A673 (cell line): ENCODE data around the gene MMADHC. TPM values are rescaled to one million over a fixed set of nuclear protein-coding genes. Genes with fewer than 3 reads are reported as not detected.
"Not testable (repeated sequence)": the region's sequence is repeated elsewhere in the genome, so short reads cannot be mapped to it uniquely, and the experiment has no call there.

Source experiments
- BruUV-seq: library from RNA; stranded (reverse); fragments of 400-500 nt; replicated peaks from 2 replicates; lab custom pipeline; 2021; lab: Mats Ljungman, UMichigan
- CTCF ChIA-PET: fragments of 300-600 bp; sonication (Branson Sonifier 250); formaldehyde crosslinking; loops from one replicate; lab custom pipeline; 2022; ENCODE audit warnings: antibody characterized with exemption; lab: Charles Lee
- POLR2A ChIA-PET: fragments of 300-600 bp; sonication (Branson Sonifier 250); formaldehyde crosslinking; loops from one replicate; lab custom pipeline; 2022; ENCODE audit warnings: antibody characterized with exemption; ENCODE audit not compliant: low non-redundant PET; lab: Charles Lee
- DNase-seq: peaks from one replicate; pipeline ENCODE4 v3.0.0-alpha.2; 2015; ENCODE audit warnings: low spot score
- H3K27ac ChIP-seq: fragments of 200-600 bp; sonication (generic); 2 replicates; pipeline ENCODE4 v1.5.1; 2016; ENCODE audit warnings: mixed run types, low read depth, mild to moderate bottlenecking, mixed read lengths, antibody characterized with exemption, low read length; ENCODE audit not compliant: poor library complexity, severe bottlenecking
- H3K27me3 ChIP-seq: fragments of 200-600 bp; sonication (generic); replicated peaks from 2 replicates; pipeline ENCODE4 v1.6.1; 2017; ENCODE audit warnings: mixed run types, low read depth, mild to moderate bottlenecking, mixed read lengths, antibody characterized with exemption, low read length; ENCODE audit not compliant: insufficient read depth, poor library complexity
- H3K36me3 ChIP-seq: fragments of 200-600 bp; sonication (generic); 2 replicates; pipeline ENCODE4 v1.6.1; 2016; ENCODE audit warnings: mixed run types, mild to moderate bottlenecking, mixed read lengths, antibody characterized with exemption, low read length; ENCODE audit not compliant: insufficient read depth, poor library complexity, severe bottlenecking
- H3K4me1 ChIP-seq: fragments of 200-600 bp; sonication (generic); 2 replicates; pipeline ENCODE4 v1.6.1; 2017; ENCODE audit warnings: mixed run types, mild to moderate bottlenecking, mixed read lengths, antibody characterized with exemption, low read length; ENCODE audit not compliant: insufficient read depth, poor library complexity, severe bottlenecking
- H3K4me3 ChIP-seq: fragments of 200-600 bp; sonication (generic); 2 replicates; pipeline ENCODE4 v1.5.1; 2016; ENCODE audit warnings: low read depth, mixed run types, mild to moderate bottlenecking, mixed read lengths, low read length; ENCODE audit not compliant: poor library complexity, severe bottlenecking
- H3K9me3 ChIP-seq: fragments of 200-600 bp; sonication (generic); 2 replicates; pipeline ENCODE4 v1.6.1; 2016; ENCODE audit warnings: mixed run types, low read depth, mild to moderate bottlenecking, mixed read lengths, antibody characterized with exemption, low read length; ENCODE audit not compliant: poor library complexity, severe bottlenecking
- EZH2 ChIP-seq: fragments of 200-600 bp; sonication (generic); IDR thresholded peaks from 2 replicates; pipeline ENCODE4 v1.6.1; 2017; ENCODE audit warnings: borderline replicate concordance, low read depth, mild to moderate bottlenecking, mixed read lengths, antibody characterized with exemption, low read length; ENCODE audit not compliant: poor library complexity, severe bottlenecking
- intact Hi-C: fragments of 100-400 bp; cut with micrococcal nuclease; formaldehyde crosslinking; loops from one replicate; pipeline ENCODE4 v1.10.0; 2022; ENCODE audit not compliant: unreplicated experiment
- total RNA-seq: library from RNA; stranded (reverse); gene quantifications from 2 replicates; pipeline ENCODE4 v1.2.3, GENCODE V29; 2021
- TF ChIP-seq, protein P1 (sequence below): fragments of 300-800, 200-600 bp; sonication (generic); conservative IDR thresholded peaks from 2 replicates; pipeline ENCODE4 v1.5.1; 2017; ENCODE audit warnings: low read depth, mild to moderate bottlenecking, antibody characterized with exemption, low read length, moderate library complexity, mixed read lengths

Gene MMADHC
- total RNA-seq, 1 experiment from 2014 or later: 124 TPM

GRCh38 chr2:149568138-149568537 lies 19.4 kb downstream of the MMADHC start:
- no peak for DNase-seq
- Histone ChIP-seq H3K4me1 (no peaks in the 10 kb centered on the region), H3K4me3 (no peak overlapping the region), H3K27ac (no peak overlapping the region), H3K9me3 (no peaks in the 10 kb centered on the region), H3K27me3 (no peaks in the 10 kb centered on the region), H3K36me3 (peaks cover 45% of the 10 kb centered on the region)
- ChIA-PET CTCF (no interaction called here), POLR2A (interaction anchor here (0.6 kb wide), 1 partner anchor 901 kb away, joined by 11 read pairs; no protein-coding TSS in a partner anchor)
- intact Hi-C loops: loop anchor here (10.0 kb wide), 1 partner anchor 633 kb away; no protein-coding TSS in a partner anchor
- no TSS peak for BruUV-seq
- TF ChIP-seq, protein P1, sequence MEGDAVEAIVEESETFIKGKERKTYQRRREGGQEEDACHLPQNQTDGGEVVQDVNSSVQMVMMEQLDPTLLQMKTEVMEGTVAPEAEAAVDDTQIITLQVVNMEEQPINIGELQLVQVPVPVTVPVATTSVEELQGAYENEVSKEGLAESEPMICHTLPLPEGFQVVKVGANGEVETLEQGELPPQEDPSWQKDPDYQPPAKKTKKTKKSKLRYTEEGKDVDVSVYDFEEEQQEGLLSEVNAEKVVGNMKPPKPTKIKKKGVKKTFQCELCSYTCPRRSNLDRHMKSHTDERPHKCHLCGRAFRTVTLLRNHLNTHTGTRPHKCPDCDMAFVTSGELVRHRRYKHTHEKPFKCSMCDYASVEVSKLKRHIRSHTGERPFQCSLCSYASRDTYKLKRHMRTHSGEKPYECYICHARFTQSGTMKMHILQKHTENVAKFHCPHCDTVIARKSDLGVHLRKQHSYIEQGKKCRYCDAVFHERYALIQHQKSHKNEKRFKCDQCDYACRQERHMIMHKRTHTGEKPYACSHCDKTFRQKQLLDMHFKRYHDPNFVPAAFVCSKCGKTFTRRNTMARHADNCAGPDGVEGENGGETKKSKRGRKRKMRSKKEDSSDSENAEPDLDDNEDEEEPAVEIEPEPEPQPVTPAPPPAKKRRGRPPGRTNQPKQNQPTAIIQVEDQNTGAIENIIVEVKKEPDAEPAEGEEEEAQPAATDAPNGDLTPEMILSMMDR: no peak
- no peak for TF ChIP-seq EZH2

- BruUV-seq: no TSS peak
- no peaks in the 10 kb centered on the region for H3K4me1 ChIP-seq
- H3K9me3 ChIP-seq: no peaks in the 10 kb centered on the region
- intact Hi-C loops: loop anchor here (10.0 kb wide), 1 partner anchor 632 kb away; no protein-coding TSS in a partner anchor
- H3K36me3 ChIP-seq: peaks cover 41% of the 10 kb centered on the region
- DNase-seq: no peak
- ChIA-PET POLR2A (no interaction called here), CTCF (no interaction called here)
- no peak for TF ChIP-seq EZH2
- TF ChIP-seq, protein P1: no peak
- no peak overlapping the region for H3K27ac ChIP-seq
- no peaks in the 10 kb centered on the region for H3K27me3 ChIP-seq
- no peak overlapping the region for H3K4me3 ChIP-seq
Measured at GRCh38 chr2:149566652-149567051, 20.9 kb downstream of the MMADHC start.

- POLR2A ChIA-PET: not testable (repeated sequence)
- intact Hi-C loops: loop anchor here (10.0 kb wide), 1 partner anchor 631 kb away; no protein-coding TSS in a partner anchor
Measured at GRCh38 chr2:149565625-149566024, 21.9 kb downstream of the MMADHC start.

GRCh38 chr2:149564983-149565382 lies 22.6 kb downstream of the MMADHC start:
- Histone ChIP-seq H3K9me3 (no peaks in the 10 kb centered on the region), H3K27ac (no peak overlapping the region), H3K4me3 (no peak overlapping the region), H3K4me1 (no peaks in the 10 kb centered on the region), H3K27me3 (no peaks in the 10 kb centered on the region), H3K36me3 (peaks cover 27% of the 10 kb centered on the region)
- no TSS peak for BruUV-seq
- no peak for DNase-seq
- POLR2A ChIA-PET: no interaction called here
- CTCF ChIA-PET: interaction anchor here (0.6 kb wide), 1 partner anchor 23 kb away, joined by 3 read pairs; the partner anchor contains the start of gene MMADHC
- TF ChIP-seq, protein P1: no peak
- TF ChIP-seq EZH2: no peak
- intact Hi-C loops: loop anchor here (5.0 to 10.0 kb wide), 2 partner anchors 238 to 630 kb away; no protein-coding TSS in a partner anchor

More at GRCh38 chr2:149565625-149566024, 21.9 kb downstream of the MMADHC start:
- not testable (repeated sequence) for H3K9me3 ChIP-seq, BruUV-seq, H3K27me3 ChIP-seq, DNase-seq, H3K4me1 ChIP-seq, H3K4me3 ChIP-seq, H3K27ac ChIP-seq
- H3K36me3 ChIP-seq: peaks cover 33% of the 10 kb centered on the region
- CTCF ChIA-PET: interaction anchor here (0.6 kb wide), 1 partner anchor 22 kb away, joined by 3 read pairs; the partner anchor contains the start of gene MMADHC
